Esophagus (tissue), 2 donors: ENCODE results near the gene ZFAND3. TPM values are rescaled to one million over a fixed set of nuclear protein-coding genes. Genes with fewer than 3 reads are reported as not detected.

Experiments
- H3K27ac ChIP-seq, 2 donors: one replicate each; pipeline ENCODE4 v1.5.1; 2013; ENCODE audit warnings: low read depth in 2 of 2, mild to moderate bottlenecking in 2 of 2, inconsistent platforms in 1 of 2, low read length in 1 of 2, moderate library complexity in 1 of 2
- H3K27me3 ChIP-seq, 2 donors: one replicate each; pipeline ENCODE4 v1.6.1; 2013; ENCODE audit warnings: low read length in 2 of 2, control low read depth in 1 of 2, mild to moderate bottlenecking in 1 of 2; ENCODE audit not compliant: insufficient read depth in 2 of 2, control insufficient read depth in 1 of 2
- H3K36me3 ChIP-seq, 2 donors: one replicate each; pipeline ENCODE4 v1.6.1; 2013; ENCODE audit warnings: low read length in 1 of 2; ENCODE audit not compliant: control insufficient read depth in 2 of 2, insufficient read depth in 2 of 2
- H3K4me1 ChIP-seq, 2 donors: one replicate each; pipeline ENCODE4 v1.6.1; 2013; ENCODE audit warnings: low read length in 1 of 2; ENCODE audit not compliant: control insufficient read depth in 2 of 2, insufficient read depth in 2 of 2
- H3K4me3 ChIP-seq, 2 donors: one replicate each; pipeline ENCODE4 v1.5.1; 2013; ENCODE audit warnings: low read length in 2 of 2, mild to moderate bottlenecking in 2 of 2, low read depth in 1 of 2, moderate library complexity in 1 of 2
- H3K9me3 ChIP-seq, 2 donors: one replicate each; pipeline ENCODE4 v1.6.1; 2013; ENCODE audit warnings: mild to moderate bottlenecking in 2 of 2, low read depth in 1 of 2, low read length in 1 of 2, moderate library complexity in 1 of 2; ENCODE audit not compliant: control insufficient read depth in 2 of 2, insufficient read depth in 1 of 2
- WGBS, 2 donors: extraction: QIAGEN DNeasy Blood & Tissue Kit; methylation state at CpG; one replicate each; pipeline ENCODE4 v1.1.7; 2013; 5-methylcytosine and 5-hydroxymethylcytosine counted together
- polyA plus RNA-seq, 2 donors: library from polyadenylated mRNA; stranded (reverse); fragments of 200-250 nt; gene quantifications; one replicate each; pipeline ENCODE4 v1.2.3, GENCODE V29; 2013
- donor health status: healthy with polysubstance abuse.
- donor health status: Bipolar disorder and iron deficiency.

The ZFAND3 gene
- polyA plus RNA-seq, 2 donors, result 20.6 to 21.9 TPM

DNA sequence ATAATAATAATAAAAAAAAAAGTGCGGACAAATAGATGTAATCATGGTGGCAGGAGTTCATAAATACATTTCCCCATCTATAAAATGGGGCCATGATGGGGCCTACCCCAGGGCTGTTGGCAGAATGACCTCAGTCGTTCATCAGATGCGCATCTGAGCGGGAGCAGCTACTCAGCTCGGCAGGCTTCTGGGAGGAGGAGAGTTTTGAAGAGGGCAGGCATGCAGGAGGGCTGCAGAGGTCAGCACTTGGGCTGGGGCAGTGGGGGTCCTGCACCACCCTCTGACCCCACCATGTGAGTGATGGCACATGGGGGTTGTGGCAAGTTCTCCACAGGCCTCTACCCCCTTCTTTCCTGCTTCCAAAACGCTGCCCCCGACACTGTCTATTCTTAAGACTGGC, 373.5 kb downstream of the ZFAND3 start:
- Histone ChIP-seq H3K27me3 (no peaks in the 10 kb centered on the region), H3K4me3 (no peak overlapping the region), H3K36me3 (peaks cover 0 to 2% of the 10 kb centered on the region in 2 donors), H3K9me3 (no peaks in the 10 kb centered on the region), H3K4me1 (no peaks in the 10 kb centered on the region), H3K27ac (no peak overlapping the region)
- 87 to 97% methylated on average over 7 of the region's 7 CpGs for WGBS, 2 donors

DNA sequence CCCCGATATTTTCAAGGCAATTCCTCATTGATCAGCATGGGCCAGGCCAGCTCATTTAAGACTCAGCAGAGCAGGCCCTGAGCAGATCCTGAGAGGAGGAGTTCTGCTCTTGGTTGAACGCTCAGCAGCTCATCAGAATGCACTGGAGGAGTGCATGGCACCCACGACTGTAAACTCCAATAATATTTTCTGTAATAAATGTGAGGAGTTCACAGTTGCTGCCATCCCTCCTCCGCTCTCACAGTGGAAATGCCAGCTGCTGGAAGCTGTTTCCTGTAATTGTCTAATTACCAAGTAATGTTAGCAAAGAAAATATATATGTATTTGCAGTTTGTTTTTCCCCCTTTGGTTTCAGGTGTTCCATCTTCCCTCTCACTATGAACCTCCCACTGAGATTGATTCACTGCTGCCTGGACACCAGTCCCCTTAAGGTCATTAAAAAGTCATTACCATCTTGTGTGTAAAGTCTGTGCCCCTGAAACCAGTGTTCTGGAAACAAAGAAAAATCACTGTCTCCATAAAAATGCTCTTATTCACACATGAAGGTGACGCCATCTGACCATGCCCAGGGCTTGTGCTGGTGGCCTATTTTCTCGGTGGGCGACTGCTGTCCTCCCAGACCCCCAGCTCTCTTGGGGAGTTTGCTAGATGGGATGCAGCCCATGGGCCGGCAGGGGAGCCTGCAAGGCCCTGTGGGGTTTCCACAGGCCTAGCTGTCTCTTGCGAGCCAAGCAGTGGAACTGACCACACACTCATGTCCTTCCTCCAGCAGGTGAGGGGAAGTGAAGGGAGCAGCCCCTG, 374.2 kb downstream of the ZFAND3 start:
- Histone ChIP-seq H3K27ac (no peak overlapping the region), H3K4me3 (no peak overlapping the region), H3K27me3 (no peaks in the 10 kb centered on the region), H3K9me3 (no peaks in the 10 kb centered on the region), H3K36me3 (peaks cover 0 to 2% of the 10 kb centered on the region in 2 donors), H3K4me1 (no peaks in the 10 kb centered on the region)
- 83 to 87% methylated on average over 9 of the region's 9 CpGs for WGBS, 2 donors

DNA sequence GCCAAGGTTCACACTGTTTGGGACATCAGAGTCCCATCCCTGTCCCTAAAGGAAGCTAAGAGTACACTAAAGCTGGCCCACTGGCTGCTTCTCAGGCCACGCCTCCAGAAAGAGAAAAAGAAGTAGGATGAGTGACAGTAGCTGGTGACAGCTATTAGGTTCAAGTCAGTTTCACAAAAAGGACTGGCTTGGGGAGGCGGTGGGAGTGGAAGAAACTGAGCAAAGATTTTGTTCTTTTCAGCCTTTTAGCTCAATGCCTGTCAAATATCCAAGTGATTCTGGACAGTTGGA, 374.7 kb downstream of the ZFAND3 start:
- Histone ChIP-seq H3K4me3 (no peak overlapping the region), H3K36me3 (peaks cover 0 to 2% of the 10 kb centered on the region in 2 donors), H3K4me1 (no peaks in the 10 kb centered on the region), H3K27me3 (no peaks in the 10 kb centered on the region), H3K9me3 (no peaks in the 10 kb centered on the region), H3K27ac (no peak overlapping the region)
- 93 to 100% methylated on average over 2 of the region's 2 CpGs for WGBS, 2 donors

DNA sequence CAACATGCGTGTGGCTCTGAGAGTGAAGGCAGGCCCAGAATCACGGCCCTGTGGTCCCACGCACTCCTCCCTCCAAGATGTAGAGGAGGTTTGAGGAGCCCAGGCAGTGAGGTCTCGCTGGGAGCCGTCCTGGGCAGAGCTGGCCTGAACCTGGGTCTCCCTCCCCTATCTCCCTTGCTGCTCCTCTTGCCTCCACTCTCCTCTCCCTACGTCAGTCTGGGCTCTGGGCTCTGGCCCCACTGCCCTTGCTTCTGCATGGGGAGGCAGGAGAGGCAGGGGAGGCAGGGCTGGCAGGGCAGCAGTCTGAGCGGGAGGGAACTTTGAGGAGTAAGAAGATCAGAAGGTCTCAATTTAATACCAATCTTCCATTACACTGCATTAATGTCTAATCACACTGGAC, 375.1 kb downstream of the ZFAND3 start:
- Histone ChIP-seq H3K4me1 (no peaks in the 10 kb centered on the region), H3K27me3 (no peaks in the 10 kb centered on the region), H3K27ac (no peak overlapping the region), H3K9me3 (no peaks in the 10 kb centered on the region), H3K4me3 (no peak overlapping the region), H3K36me3 (peaks cover 0 to 2% of the 10 kb centered on the region in 2 donors)
- 90 to 97% methylated on average over 7 of the region's 7 CpGs for WGBS, 2 donors

DNA sequence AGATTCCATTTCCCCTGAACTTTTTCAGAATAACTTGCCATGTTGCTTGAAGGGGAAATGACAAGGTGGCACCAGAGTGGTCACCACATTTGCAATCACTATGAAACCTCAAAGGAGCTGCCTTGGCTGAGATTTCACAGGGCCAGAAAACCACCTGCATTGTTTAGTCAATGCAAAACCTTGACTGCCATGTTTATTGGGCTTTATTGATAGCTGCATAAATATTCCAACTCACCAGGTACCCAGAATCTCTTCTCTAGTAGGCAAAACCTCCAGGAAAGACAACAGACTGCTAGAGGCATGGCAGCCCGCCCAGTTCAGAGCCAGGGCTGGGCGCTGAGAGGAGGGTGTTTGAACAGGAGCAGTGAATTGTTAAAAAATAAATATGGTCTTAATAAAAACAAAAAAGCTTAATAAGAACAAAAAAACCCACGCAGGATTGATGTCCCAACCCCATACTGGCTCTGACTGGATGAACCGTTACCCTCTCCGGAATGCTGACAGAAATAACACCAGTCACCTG, 375.6 kb downstream of the ZFAND3 start:
- no peaks in the 10 kb centered on the region for H3K27me3 ChIP-seq
- H3K4me3 ChIP-seq, result no peak overlapping the region
- H3K27ac ChIP-seq, result no peak overlapping the region
- H3K4me1 ChIP-seq, result no peaks in the 10 kb centered on the region
- H3K9me3 ChIP-seq, result no peaks in the 10 kb centered on the region
- peaks cover 0 to 2% of the 10 kb centered on the region in 2 donors for H3K36me3 ChIP-seq
- 85 to 87% methylated on average over 5 of the region's 5 CpGs for WGBS, 2 donors

DNA sequence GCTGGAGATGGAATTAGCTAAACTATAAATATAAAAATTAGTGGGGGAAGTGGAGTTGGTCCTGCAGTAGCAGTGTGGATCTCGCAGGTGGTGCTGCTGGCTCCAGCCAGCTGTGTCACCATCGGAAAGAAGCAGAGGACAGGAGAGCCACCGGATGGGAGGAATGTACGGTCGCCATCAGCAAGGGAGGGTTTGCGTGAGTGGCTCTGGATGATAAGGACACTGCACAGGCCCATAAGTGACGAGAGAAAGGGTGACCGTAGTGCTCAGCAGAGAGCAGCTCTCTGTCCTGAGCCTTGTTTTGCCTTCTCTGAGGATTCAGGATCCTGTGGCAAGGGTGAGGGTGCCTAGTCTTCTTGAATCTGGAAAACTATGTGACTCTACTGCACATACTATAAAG, 378.7 kb downstream of the ZFAND3 start:
- 92 to 94% methylated on average over 8 of the region's 8 CpGs for WGBS, 2 donors
- H3K4me1 ChIP-seq, result no peaks in the 10 kb centered on the region

More for the DNA sequence above, 378.7 kb downstream of the ZFAND3 start:
- Histone ChIP-seq H3K27me3 (no peaks in the 10 kb centered on the region), H3K9me3 (no peaks in the 10 kb centered on the region), H3K4me3 (no peak overlapping the region), H3K36me3 (no peaks in the 10 kb centered on the region), H3K27ac (no peak overlapping the region)

Other genes with a start within 250 kb of the ZFAND3 start
- gene MDGA1, start 121.8 kb upstream of the ZFAND3 start, polyA plus RNA-seq, result 1 to 10 TPM in 1 of 2 donors, under 1 TPM in 1; 0.41 to 1.2 TPM